HG03571 (cell line): ENCODE results near the gene PSMC3.

Source experiments
- ATAC-seq: cut with Tn5 transposase; IDR thresholded peaks from one replicate; pipeline ENCODE4 v1.9.1; 2021; ENCODE audit not compliant: unreplicated experiment

The PSMC3 gene

GRCh38 chr11:47395223-47396048, 30.8 kb downstream of the PSMC3 start:
- ATAC-seq: no peak

GRCh38 chr11:47394322-47395222, 31.7 kb downstream of the PSMC3 start:
- ATAC-seq: no peak

- no peak for ATAC-seq
These were observed 32.3 kb downstream of the PSMC3 start for GRCh38 chr11:47394050-47394321.

- no peak for ATAC-seq
These were observed 32.8 kb downstream of the PSMC3 start for GRCh38 chr11:47393163-47394049.

GRCh38 chr11:47392546-47393162, 33.6 kb downstream of the PSMC3 start:
- no peak for ATAC-seq

- no peak for ATAC-seq
These were observed 34.4 kb downstream of the PSMC3 start for GRCh38 chr11:47391711-47392432.

GRCh38 chr11:47391077-47391583, 35.1 kb downstream of the PSMC3 start:
- ATAC-seq: no peak

GRCh38 chr11:47390422-47390760, 35.8 kb downstream of the PSMC3 start:
- no peak for ATAC-seq

GRCh38 chr11:47389577-47390421, 36.4 kb downstream of the PSMC3 start:
- ATAC-seq: no peak

GRCh38 chr11:47388697-47389576, 37.3 kb downstream of the PSMC3 start:
- no peak for ATAC-seq

- ATAC-seq: no peak
These were observed 38.1 kb downstream of the PSMC3 start for GRCh38 chr11:47387944-47388696.

- ATAC-seq: no peak
These were observed 41.7 kb downstream of the PSMC3 start for GRCh38 chr11:47384498-47384897.

GRCh38 chr11:47383071-47383470, 43.2 kb downstream of the PSMC3 start:
- ATAC-seq: no peak

- no peak for ATAC-seq
These were observed 46.2 kb downstream of the PSMC3 start for GRCh38 chr11:47380078-47380477.

GRCh38 chr11:47379317-47379716, 46.9 kb downstream of the PSMC3 start:
- no peak for ATAC-seq

GRCh38 chr11:47378836-47379170, 47.4 kb downstream of the PSMC3 start:
- ATAC-seq: peak; percentile 2

GRCh38 chr11:47378010-47378835, 48.0 kb downstream of the PSMC3 start, which contains the start of gene SPI1:
TSS of gene SPI1 (minus strand) at chr11:47378547. CDS start at chr11:47378353, 194 bp downstream.
- peak; percentile 74 for ATAC-seq
